RWPE1 (cell line): Measurements from ENCODE around the gene SUPT3H.

Experiments
- CTCF ChIA-PET: fragments of 350-600 bp; sonication (Branson Sonifier 250); formaldehyde crosslinking; extraction: SDS; loops from one replicate; lab custom pipeline; 2021; lab: Yijun Ruan, JAX
- POLR2A ChIA-PET: fragments of 400-600 bp; formaldehyde crosslinking; extraction: SDS; loops from one replicate; lab custom pipeline; 2020; ENCODE audit warnings: antibody characterized with exemption; ENCODE audit not compliant: low non-redundant PET; lab: Yijun Ruan, JAX
- DNase-seq: peaks from one replicate; pipeline ENCODE4 v3.0.0; 2012; ENCODE audit warnings: low spot score
- H3K27ac ChIP-seq: fragments of 450-650 bp; 2 replicates; pipeline ENCODE4 v1.5.1; 2017
- CTCF ChIP-seq: fragments of 450-650 bp; conservative IDR thresholded peaks from 2 replicates; pipeline ENCODE4 v1.5.1; 2017; ENCODE audit warnings: low read depth, mild to moderate bottlenecking

Gene SUPT3H

GRCh38 chr6:44805238-44805846, 572.4 kb downstream of the SUPT3H start:
- ChIA-PET CTCF (no interaction called here), POLR2A (no interaction called here)
- TF ChIP-seq CTCF, result no peak
- no peak for DNase-seq
- no peak overlapping the region for H3K27ac ChIP-seq

- no peak for TF ChIP-seq CTCF
- DNase-seq, result no peak
- H3K27ac ChIP-seq, result no peak overlapping the region
- ChIA-PET CTCF (no interaction called here), POLR2A (no interaction called here)
Observed at GRCh38 chr6:44804546-44805159, 573.1 kb downstream of the SUPT3H start.

- DNase-seq, result no peak
- TF ChIP-seq CTCF, result no peak
- POLR2A ChIA-PET, result no interaction called here
- CTCF ChIA-PET, result no interaction called here
- H3K27ac ChIP-seq, result no peak overlapping the region
Observed at GRCh38 chr6:44804016-44804415, 573.7 kb downstream of the SUPT3H start.

GRCh38 chr6:44800784-44801592, 576.7 kb downstream of the SUPT3H start:
- CTCF ChIA-PET, result interaction anchor here (0.5 to 0.6 kb wide), 2 partner anchors 106 to 146 kb away, joined by 3 read pairs; no protein-coding TSS in a partner anchor

GRCh38 chr6:44800171-44800783, 577.5 kb downstream of the SUPT3H start:
- CTCF ChIA-PET, result interaction anchor here (0.5 to 0.7 kb wide), 2 partner anchors 145 to 1010 kb away, joined by 3 read pairs; no protein-coding TSS in a partner anchor
- no peak for DNase-seq
- H3K27ac ChIP-seq, result no peak overlapping the region
- TF ChIP-seq CTCF, result no peak
- POLR2A ChIA-PET, result no interaction called here

More at GRCh38 chr6:44800784-44801592, 576.7 kb downstream of the SUPT3H start:
- no peak for DNase-seq
- no peak for TF ChIP-seq CTCF
- no peak overlapping the region for H3K27ac ChIP-seq
- POLR2A ChIA-PET, result no interaction called here

GRCh38 chr6:44797746-44798145, 580.0 kb downstream of the SUPT3H start:
- ChIA-PET CTCF (interaction anchor here (0.7 kb wide), 1 partner anchor 16 kb away, joined by 3 read pairs; no protein-coding TSS in a partner anchor), POLR2A (no interaction called here)
- no peak for DNase-seq

More at GRCh38 chr6:44797746-44798145, 580.0 kb downstream of the SUPT3H start:
- TF ChIP-seq CTCF, result no peak
- no peak overlapping the region for H3K27ac ChIP-seq
